KOPT-K1 (cell line): Measurements from ENCODE around the gene HOXC12.

ENCODE experiments used
- H3K27ac ChIP-seq: fragments of 200-600 bp; sonication (generic); 2 replicates; pipeline ENCODE4 v1.5.1; 2016; ENCODE audit warnings: antibody characterized with exemption, mild to moderate bottlenecking, low read depth, low read length; ENCODE audit not compliant: poor library complexity, severe bottlenecking
- H3K36me3 ChIP-seq: fragments of 200-600 bp; sonication (generic); 2 replicates; pipeline ENCODE4 v1.5.1; 2017; ENCODE audit warnings: antibody characterized with exemption, mild to moderate bottlenecking, low read length, moderate library complexity; ENCODE audit not compliant: insufficient read depth
- H3K9me3 ChIP-seq: fragments of 200-600 bp; sonication (generic); 2 replicates; pipeline ENCODE4 v1.5.1; 2017; ENCODE audit warnings: antibody characterized with exemption, low read length, mild to moderate bottlenecking; ENCODE audit not compliant: insufficient read depth, poor library complexity, severe bottlenecking

HOXC12 gene

GRCh38 chr12:53937596-53938325 is 16.9 kb upstream of the HOXC12 start:
- Histone ChIP-seq H3K36me3 (no peaks in the 10 kb centered on the region), H3K9me3 (no peaks in the 10 kb centered on the region), H3K27ac (no peak overlapping the region)

DNA sequence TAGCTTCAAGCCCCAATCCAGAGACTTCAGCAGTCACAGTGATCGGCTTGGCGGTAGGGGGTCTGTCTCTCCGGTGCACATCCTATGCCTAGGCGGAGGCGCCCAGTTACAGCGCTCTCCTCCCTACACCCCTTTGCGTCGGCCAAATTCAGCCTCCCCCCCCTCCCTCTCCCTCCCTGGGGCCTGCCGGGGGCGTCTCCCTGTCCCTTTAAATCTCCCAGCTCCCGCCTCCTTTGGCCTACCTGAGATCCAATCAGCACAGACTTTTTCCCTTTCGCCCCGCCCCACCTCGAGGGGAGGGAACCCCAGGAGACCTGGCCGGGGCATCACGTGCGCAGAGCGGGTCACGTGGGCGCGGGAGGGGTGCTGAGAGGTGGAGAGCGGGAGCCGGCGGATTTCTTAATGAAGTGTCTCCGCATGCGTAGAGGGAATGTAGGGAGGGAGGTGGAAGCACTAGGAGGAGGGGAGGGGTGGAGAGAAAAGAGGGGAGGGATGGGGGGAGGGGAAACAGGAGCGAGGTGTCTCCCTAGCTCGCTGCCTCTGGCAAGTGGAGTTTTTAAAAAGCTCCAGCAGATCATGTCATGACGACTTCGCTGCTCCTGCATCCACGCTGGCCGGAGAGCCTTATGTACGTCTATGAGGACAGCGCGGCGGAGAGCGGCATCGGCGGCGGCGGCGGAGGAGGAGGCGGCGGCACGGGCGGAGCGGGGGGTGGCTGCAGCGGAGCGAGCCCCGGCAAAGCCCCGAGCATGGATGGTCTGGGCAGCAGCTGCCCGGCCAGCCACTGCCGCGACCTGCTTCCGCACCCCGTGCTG is 16.2 kb upstream of the HOXC12 start, which contains the start of gene HOXC13:
TSS of gene HOXC13 (plus strand) at position 506 of the 815 bp plus-strand sequence. CDS start at position 582, 76 bp downstream.
- H3K9me3 ChIP-seq = no peaks in the 10 kb centered on the region
- no peaks in the 10 kb centered on the region for H3K36me3 ChIP-seq
- H3K27ac ChIP-seq = no peak within 1 kb of the TSS

GRCh38 chr12:53939141-53940108 is 15.3 kb upstream of the HOXC12 start:
- Histone ChIP-seq H3K36me3 (no peaks in the 10 kb centered on the region), H3K9me3 (no peaks in the 10 kb centered on the region), H3K27ac (no peak overlapping the region)

DNA sequence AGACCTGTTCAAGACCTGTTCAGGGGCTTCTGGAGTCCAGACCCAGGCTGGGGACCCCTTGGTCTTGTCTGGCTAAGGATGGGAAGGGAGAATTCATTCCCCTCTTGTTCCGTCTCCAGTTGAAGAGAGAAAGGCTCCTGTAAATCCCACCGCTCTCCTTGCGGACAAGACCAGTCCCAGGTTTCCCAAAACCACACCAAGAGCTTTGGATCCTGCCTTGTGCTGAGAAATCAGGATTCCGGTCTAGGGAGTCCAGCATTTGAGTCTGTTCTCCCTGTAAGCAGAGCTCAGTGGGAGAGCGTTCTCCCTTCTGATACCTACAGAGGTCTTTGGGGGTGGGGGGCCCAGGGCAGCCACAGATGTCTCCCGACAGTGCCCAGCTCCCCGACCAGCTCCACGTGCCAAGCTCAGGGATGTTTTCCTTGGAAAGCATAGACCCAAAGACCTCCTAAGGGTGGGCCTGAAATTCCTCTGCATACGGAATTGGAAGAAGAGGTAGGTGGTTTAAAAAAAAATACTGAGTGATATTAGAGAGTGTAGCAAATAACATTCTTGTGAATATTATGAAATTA is 14.2 kb upstream of the HOXC12 start:
- Histone ChIP-seq H3K36me3 (no peaks in the 10 kb centered on the region), H3K9me3 (no peaks in the 10 kb centered on the region), H3K27ac (no peak overlapping the region)

GRCh38 chr12:53941187-53941586 is 13.5 kb upstream of the HOXC12 start:
- H3K27ac ChIP-seq = no peak overlapping the region
- no peaks in the 10 kb centered on the region for H3K9me3 ChIP-seq
- no peaks in the 10 kb centered on the region for H3K36me3 ChIP-seq

DNA sequence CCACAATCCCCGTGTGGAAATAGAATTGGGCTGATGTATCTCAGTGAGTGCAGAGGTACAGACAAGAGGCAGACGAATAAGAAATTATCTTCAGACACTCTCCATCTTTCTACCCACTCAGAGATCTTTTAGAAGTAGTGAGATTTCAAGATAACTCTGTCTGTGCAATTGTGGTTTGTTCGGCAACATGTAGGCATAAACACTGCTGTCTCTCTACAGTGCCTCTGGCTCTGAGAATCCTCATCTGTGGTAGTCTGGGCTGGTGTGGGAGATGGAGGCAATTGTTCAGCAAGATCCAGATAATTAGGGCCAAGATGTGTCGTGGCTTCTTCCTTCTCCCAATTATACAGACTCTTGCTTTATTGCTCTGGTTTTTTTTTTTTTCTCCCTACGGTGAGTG is 13.0 kb upstream of the HOXC12 start:
- H3K9me3 ChIP-seq = no peaks in the 10 kb centered on the region
- H3K36me3 ChIP-seq = no peaks in the 10 kb centered on the region
- no peak overlapping the region for H3K27ac ChIP-seq

DNA sequence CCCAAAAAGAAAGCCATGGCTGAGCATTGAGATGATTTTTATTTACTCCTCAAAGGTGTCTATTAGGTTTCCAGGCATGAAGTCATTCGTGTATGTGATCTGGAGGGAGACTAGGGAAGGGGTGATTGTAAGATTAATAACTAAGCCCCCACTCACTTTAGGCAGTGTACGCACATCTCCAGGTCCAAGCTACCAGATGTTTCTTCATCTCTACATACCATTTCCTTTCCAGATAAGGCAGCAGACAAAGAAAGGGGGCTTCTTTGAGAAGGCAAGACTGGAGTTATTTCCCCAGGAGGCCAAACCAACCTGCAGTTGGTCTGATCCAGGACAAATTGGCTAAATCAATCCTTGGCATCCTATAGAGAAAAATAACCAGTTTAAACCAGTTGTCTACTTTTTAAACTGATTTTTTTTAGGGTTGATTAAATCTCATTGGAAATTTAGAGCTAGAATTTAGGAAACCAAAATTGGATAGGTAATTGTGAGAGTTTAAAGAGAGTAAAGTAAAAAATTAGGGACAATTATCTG is 12.2 kb upstream of the HOXC12 start:
- H3K36me3 ChIP-seq = no peaks in the 10 kb centered on the region
- H3K27ac ChIP-seq = no peak overlapping the region
- H3K9me3 ChIP-seq = no peaks in the 10 kb centered on the region

GRCh38 chr12:53944209-53944608 is 10.5 kb upstream of the HOXC12 start:
- Histone ChIP-seq H3K36me3 (no peaks in the 10 kb centered on the region), H3K9me3 (peaks cover under 1% of the 10 kb centered on the region), H3K27ac (no peak overlapping the region)

DNA sequence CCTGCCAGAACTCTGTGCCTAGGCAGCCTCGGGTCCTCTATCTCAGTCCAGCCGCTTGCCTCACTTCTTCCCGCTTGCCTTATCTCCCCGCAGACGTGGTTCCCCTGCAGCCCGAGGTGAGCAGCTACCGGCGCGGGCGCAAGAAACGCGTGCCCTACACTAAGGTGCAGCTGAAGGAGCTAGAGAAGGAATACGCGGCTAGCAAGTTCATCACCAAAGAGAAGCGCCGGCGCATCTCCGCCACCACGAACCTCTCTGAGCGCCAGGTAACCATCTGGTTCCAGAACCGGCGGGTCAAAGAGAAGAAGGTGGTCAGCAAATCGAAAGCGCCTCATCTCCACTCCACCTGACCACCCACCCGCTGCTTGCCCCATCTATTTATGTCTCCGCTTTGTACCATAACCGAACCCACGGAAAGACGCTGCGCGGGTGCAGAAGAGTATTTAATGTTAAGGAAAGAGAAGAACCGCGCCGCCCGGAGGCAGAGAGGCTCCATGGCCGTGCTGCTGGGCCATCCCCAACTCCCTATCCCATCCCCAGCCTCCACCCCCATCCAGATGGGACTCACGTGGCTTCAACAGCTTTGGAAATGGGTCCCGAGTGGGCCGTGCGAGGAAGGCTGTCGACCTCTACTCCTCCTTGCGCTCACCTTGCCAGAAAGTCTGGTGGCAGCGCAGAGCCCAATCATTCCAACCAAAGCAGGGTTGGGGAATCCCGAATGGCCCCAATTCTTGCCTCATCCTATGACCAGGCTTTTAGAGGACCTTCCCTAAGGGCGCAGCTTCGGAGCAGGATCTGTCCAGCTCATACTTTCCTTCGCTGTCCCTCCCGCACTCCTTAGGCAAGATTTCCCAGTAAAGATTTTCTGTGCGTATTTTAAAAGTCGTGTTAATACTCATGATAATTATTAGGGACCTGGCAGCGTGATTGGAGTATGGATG is 9.5 kb upstream of the HOXC12 start:
- no peak overlapping the region for H3K27ac ChIP-seq
- H3K9me3 ChIP-seq = peaks cover 4% of the 10 kb centered on the region
- no peaks in the 10 kb centered on the region for H3K36me3 ChIP-seq

- Histone ChIP-seq H3K36me3 (no peaks in the 10 kb centered on the region), H3K9me3 (peaks cover 4% of the 10 kb centered on the region), H3K27ac (no peak overlapping the region)
Measured at GRCh38 chr12:53947743-53948142, 7.0 kb upstream of the HOXC12 start.

- peaks cover 4% of the 10 kb centered on the region for H3K9me3 ChIP-seq
Measured at GRCh38 chr12:53948650-53949593, 5.8 kb upstream of the HOXC12 start.

GRCh38 chr12:53949631-53950436 is 4.9 kb upstream of the HOXC12 start:
- Histone ChIP-seq H3K27ac (no peak overlapping the region), H3K36me3 (no peaks in the 10 kb centered on the region), H3K9me3 (peaks cover 4% of the 10 kb centered on the region)

More at GRCh38 chr12:53948650-53949593, 5.8 kb upstream of the HOXC12 start:
- H3K36me3 ChIP-seq = no peaks in the 10 kb centered on the region
- no peak overlapping the region for H3K27ac ChIP-seq
